AG09309 (cell line): Measurements from ENCODE around the gene KRT33B.
"Not testable (repeated sequence)": the region's sequence is repeated elsewhere in the genome, so short reads cannot be mapped to it uniquely, and the experiment has no call there.

Experiments used
- DNase-seq: peaks from one replicate; pipeline ENCODE4 v3.0.0-alpha.2; 2010; ENCODE audit warnings: low read depth
- H3K4me3 ChIP-seq: 2 replicates; pipeline ENCODE4 v1.5.1; 2011; ENCODE audit warnings: mild to moderate bottlenecking, low read depth, low read length, moderate library complexity; ENCODE audit not compliant: control insufficient read depth
- CTCF ChIP-seq: IDR thresholded peaks from 2 replicates; pipeline ENCODE4 v1.5.1; 2011; ENCODE audit warnings: mild to moderate bottlenecking, low read depth, low read length, inconsistent platforms; ENCODE audit not compliant: insufficient read depth, control insufficient read depth; ENCODE audit errors: missing control alignments

The KRT33B gene

GRCh38 chr17:41366070-41366469 is 3.5 kb downstream of the KRT33B start:
- TF ChIP-seq CTCF: no peak

GRCh38 chr17:41363881-41364280 is 5.7 kb downstream of the KRT33B start:
- no peak overlapping the region for H3K4me3 ChIP-seq
- no peak for DNase-seq
- no peak for TF ChIP-seq CTCF

More at GRCh38 chr17:41366070-41366469, 3.5 kb downstream of the KRT33B start:
- no peak for DNase-seq
- H3K4me3 ChIP-seq: no peak overlapping the region

- DNase-seq: peak; percentile 72
- no peak for TF ChIP-seq CTCF
- H3K4me3 ChIP-seq: no peak overlapping the region
These were observed 9.2 kb downstream of the KRT33B start for GRCh38 chr17:41360296-41360995.

GRCh38 chr17:41354536-41354935 is 15.1 kb downstream of the KRT33B start:
- no peak for DNase-seq
- TF ChIP-seq CTCF: no peak
- no peak overlapping the region for H3K4me3 ChIP-seq

GRCh38 chr17:41352597-41353366 is 16.8 kb downstream of the KRT33B start:
- no peak for DNase-seq

GRCh38 chr17:41351177-41351576 is 18.4 kb downstream of the KRT33B start:
- no peak for DNase-seq
- no peak for TF ChIP-seq CTCF
- no peak overlapping the region for H3K4me3 ChIP-seq

More at GRCh38 chr17:41352597-41353366, 16.8 kb downstream of the KRT33B start:
- TF ChIP-seq CTCF: no peak
- no peak overlapping the region for H3K4me3 ChIP-seq

GRCh38 chr17:41350381-41350878 is 19.2 kb downstream of the KRT33B start, which contains the start of gene KRT33A:
Gene KRT33A (minus strand): TSS chr17:41350828. CDS start chr17:41350767, 61 bp downstream.
- DNase-seq, H3K4me3 ChIP-seq: not testable (repeated sequence)
